ENCODE results near the gene ARHGAP22. TPM values are rescaled to one million over a fixed set of nuclear protein-coding genes. Genes with fewer than 3 reads are reported as not detected.

ARHGAP22 gene
- polyA plus RNA-seq, 1 donor from 2014 or later: 0.15 TPM

DNA sequence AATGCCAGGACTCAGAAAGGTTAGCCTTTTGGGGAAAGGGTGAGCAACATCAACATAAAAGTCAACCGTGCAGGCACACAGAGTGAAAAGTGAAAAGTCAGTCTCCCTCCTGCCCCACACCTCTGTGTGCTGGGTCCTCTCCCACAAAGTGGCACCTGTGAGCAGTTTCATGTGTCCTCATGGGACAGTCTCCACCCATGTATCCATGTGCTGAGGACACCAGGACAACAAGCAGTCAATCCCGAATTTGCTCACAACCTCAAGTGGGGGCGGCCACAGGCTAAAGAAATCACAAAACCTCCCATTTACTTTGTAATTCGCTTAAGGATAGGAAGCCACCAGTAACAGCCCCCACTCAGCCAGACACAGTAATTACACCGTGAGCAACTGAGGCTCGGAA lies 97.4 kb downstream of the ARHGAP22 start:
- TF ChIP-seq EZH2 (IDR thresholded peaks at IDR 0.05; ENCODE audit: borderline replicate concordance, insufficient read depth, low read length, poor library complexity, severe bottlenecking): no peak
- no peak for TF ChIP-seq EP300 (conservative IDR thresholded peaks at IDR 0.05; ENCODE audit: poor library complexity, severe bottlenecking)
- TF ChIP-seq, protein P1, sequence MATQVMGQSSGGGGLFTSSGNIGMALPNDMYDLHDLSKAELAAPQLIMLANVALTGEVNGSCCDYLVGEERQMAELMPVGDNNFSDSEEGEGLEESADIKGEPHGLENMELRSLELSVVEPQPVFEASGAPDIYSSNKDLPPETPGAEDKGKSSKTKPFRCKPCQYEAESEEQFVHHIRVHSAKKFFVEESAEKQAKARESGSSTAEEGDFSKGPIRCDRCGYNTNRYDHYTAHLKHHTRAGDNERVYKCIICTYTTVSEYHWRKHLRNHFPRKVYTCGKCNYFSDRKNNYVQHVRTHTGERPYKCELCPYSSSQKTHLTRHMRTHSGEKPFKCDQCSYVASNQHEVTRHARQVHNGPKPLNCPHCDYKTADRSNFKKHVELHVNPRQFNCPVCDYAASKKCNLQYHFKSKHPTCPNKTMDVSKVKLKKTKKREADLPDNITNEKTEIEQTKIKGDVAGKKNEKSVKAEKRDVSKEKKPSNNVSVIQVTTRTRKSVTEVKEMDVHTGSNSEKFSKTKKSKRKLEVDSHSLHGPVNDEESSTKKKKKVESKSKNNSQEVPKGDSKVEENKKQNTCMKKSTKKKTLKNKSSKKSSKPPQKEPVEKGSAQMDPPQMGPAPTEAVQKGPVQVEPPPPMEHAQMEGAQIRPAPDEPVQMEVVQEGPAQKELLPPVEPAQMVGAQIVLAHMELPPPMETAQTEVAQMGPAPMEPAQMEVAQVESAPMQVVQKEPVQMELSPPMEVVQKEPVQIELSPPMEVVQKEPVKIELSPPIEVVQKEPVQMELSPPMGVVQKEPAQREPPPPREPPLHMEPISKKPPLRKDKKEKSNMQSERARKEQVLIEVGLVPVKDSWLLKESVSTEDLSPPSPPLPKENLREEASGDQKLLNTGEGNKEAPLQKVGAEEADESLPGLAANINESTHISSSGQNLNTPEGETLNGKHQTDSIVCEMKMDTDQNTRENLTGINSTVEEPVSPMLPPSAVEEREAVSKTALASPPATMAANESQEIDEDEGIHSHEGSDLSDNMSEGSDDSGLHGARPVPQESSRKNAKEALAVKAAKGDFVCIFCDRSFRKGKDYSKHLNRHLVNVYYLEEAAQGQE (IDR thresholded peaks at IDR 0.05; ENCODE audit: borderline replicate concordance): no peak
- no peak for TF ChIP-seq MXI1 (conservative IDR thresholded peaks at IDR 0.05; ENCODE audit: poor library complexity, severe bottlenecking)
- no peak for TF ChIP-seq TAF1 (IDR thresholded peaks at IDR 0.05; ENCODE audit: low read depth)
- no peak for TF ChIP-seq POLR2AphosphoS5 (IDR thresholded peaks at IDR 0.05)
- no peak for TF ChIP-seq RAD21 (conservative IDR thresholded peaks at IDR 0.05)
- no peak for TF ChIP-seq SMC3 (conservative IDR thresholded peaks at IDR 0.05; ENCODE audit: poor library complexity)
- TF ChIP-seq, protein P2, sequence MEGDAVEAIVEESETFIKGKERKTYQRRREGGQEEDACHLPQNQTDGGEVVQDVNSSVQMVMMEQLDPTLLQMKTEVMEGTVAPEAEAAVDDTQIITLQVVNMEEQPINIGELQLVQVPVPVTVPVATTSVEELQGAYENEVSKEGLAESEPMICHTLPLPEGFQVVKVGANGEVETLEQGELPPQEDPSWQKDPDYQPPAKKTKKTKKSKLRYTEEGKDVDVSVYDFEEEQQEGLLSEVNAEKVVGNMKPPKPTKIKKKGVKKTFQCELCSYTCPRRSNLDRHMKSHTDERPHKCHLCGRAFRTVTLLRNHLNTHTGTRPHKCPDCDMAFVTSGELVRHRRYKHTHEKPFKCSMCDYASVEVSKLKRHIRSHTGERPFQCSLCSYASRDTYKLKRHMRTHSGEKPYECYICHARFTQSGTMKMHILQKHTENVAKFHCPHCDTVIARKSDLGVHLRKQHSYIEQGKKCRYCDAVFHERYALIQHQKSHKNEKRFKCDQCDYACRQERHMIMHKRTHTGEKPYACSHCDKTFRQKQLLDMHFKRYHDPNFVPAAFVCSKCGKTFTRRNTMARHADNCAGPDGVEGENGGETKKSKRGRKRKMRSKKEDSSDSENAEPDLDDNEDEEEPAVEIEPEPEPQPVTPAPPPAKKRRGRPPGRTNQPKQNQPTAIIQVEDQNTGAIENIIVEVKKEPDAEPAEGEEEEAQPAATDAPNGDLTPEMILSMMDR (IDR thresholded peaks at IDR 0.05; ENCODE audit: poor library complexity, severe bottlenecking): no peak

DNA sequence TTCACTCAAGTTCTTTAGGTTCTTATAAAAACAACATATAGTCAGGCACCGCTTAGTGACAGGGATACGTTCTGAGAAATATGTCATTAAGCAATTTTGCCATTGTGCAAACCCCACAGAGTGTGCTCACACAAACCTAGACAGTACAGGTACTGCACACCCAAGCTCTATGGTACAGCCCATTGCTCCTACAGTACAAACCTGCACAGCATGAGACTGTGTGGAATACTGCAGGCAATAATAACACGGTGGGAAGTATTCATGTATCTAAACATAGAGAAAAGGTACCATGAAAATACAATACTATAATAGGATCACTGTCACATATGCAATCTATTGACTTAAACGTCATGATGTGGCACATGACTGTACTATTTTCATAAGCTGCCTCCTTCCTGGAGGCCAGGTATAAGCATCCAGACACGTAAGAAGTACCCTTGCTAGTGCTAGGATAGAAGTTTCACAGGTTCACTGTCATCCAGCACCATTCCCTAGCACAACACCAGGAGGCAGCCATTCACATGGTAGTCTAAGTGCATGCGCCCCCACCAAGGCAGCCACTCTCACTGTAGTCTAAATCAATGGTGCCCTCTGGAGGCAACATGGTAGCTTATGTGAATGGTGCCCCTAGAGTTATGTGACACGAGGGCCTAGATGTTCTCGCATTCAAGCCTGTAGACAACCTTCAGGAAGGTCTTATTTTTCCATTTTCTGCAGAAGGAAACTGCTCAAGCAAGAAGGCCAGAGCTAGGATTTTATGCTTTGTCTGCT lies 98.5 kb downstream of the ARHGAP22 start:
- H3K9me2 ChIP-seq (ENCODE audit: insufficient read depth, low read length): no peaks in the 10 kb centered on the region
- no peak overlapping the region for H3K4me2 ChIP-seq (ENCODE audit: low read length)
- no peaks in the 10 kb centered on the region for H3F3A ChIP-seq (ENCODE audit: insufficient read depth, low read length, poor library complexity, severe bottlenecking)
- H3K36me3 ChIP-seq (ENCODE audit: insufficient read depth, low read length): no peaks in the 10 kb centered on the region
- no peaks in the 10 kb centered on the region for H3K9me3 ChIP-seq (ENCODE audit: low read length)
- H3K27me3 ChIP-seq (ENCODE audit: insufficient read depth, low read depth, low read length): no peaks in the 10 kb centered on the region
- no peak overlapping the region for H3K27ac ChIP-seq (ENCODE audit: low read length)
- no peak overlapping the region for H3K9ac ChIP-seq (ENCODE audit: low read length)
- no peaks in the 10 kb centered on the region for H4K20me1 ChIP-seq (ENCODE audit: insufficient read depth)
- TF ChIP-seq EZH2 (IDR thresholded peaks at IDR 0.05; ENCODE audit: borderline replicate concordance, insufficient read depth, low read length, poor library complexity, severe bottlenecking) (no peak), SMC3 (conservative IDR thresholded peaks at IDR 0.05; ENCODE audit: poor library complexity) (no peak), TAF1 (IDR thresholded peaks at IDR 0.05; ENCODE audit: low read depth) (no peak), POLR2AphosphoS5 (IDR thresholded peaks at IDR 0.05) (no peak), RAD21 (conservative IDR thresholded peaks at IDR 0.05) (no peak), EP300 (conservative IDR thresholded peaks at IDR 0.05; ENCODE audit: poor library complexity, severe bottlenecking) (no peak), MXI1 (conservative IDR thresholded peaks at IDR 0.05; ENCODE audit: poor library complexity, severe bottlenecking) (no peak)
- TF ChIP-seq, protein P2 (IDR thresholded peaks at IDR 0.05; ENCODE audit: poor library complexity, severe bottlenecking): no peak
- TF ChIP-seq, protein P1 (IDR thresholded peaks at IDR 0.05; ENCODE audit: borderline replicate concordance): no peak
- no peaks in the 10 kb centered on the region for H3K79me2 ChIP-seq (replicated peaks; ENCODE audit: insufficient read depth, low read length)
- no peak overlapping the region for H2AFZ ChIP-seq (ENCODE audit: low read depth, low read length)
- no peak overlapping the region for H3K4me3 ChIP-seq (ENCODE audit: low read length)

More for the DNA sequence above, 97.4 kb downstream of the ARHGAP22 start:
- Histone ChIP-seq H3K9ac (ENCODE audit: low read length) (no peak overlapping the region), H3K27ac (ENCODE audit: low read length) (no peak overlapping the region), H3K4me3 (ENCODE audit: low read length) (no peak overlapping the region), H4K20me1 (ENCODE audit: insufficient read depth) (no peaks in the 10 kb centered on the region), H3K27me3 (ENCODE audit: insufficient read depth, low read depth, low read length) (no peaks in the 10 kb centered on the region), H3F3A (ENCODE audit: insufficient read depth, low read length, poor library complexity, severe bottlenecking) (no peaks in the 10 kb centered on the region), H3K9me3 (ENCODE audit: low read length) (no peaks in the 10 kb centered on the region), H2AFZ (ENCODE audit: low read depth, low read length) (no peak overlapping the region), H3K9me2 (ENCODE audit: insufficient read depth, low read length) (no peaks in the 10 kb centered on the region), H3K36me3 (ENCODE audit: insufficient read depth, low read length) (no peaks in the 10 kb centered on the region), H3K4me2 (ENCODE audit: low read length) (no peak overlapping the region), H3K79me2 (replicated peaks; ENCODE audit: insufficient read depth, low read length) (no peaks in the 10 kb centered on the region)

Measured in neural cell (in vitro differentiated cells).